ENCODE data around the gene LINC00632.
"Not testable (repeated sequence)": the region's sequence is repeated elsewhere in the genome, so short reads cannot be mapped to it uniquely, and the experiment has no call there.

The LINC00632 gene

DNA sequence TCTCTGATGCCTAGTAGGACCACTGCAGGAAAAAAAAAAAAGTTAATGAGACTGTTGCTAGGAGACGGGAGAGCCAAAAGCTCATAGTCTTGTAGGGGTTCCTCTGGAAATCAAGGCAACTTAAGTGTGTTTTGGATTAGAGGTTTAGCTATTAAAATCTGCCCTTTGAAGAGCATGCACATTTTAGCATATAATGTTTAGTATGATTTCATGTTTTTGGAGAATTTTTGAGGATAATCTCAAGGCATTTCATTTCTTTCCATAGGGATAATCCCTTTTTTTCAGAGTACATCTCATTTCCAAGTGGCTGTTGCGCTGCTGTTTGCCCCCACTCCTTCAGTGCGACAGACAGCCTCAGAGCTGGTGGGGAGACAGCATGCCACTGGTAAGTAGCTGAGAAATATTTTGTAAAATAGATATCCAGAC lies at the start of gene LINC00632:
Gene LINC00632, plus strand, starts transcription at position 339 of the 426 bp plus-strand sequence.
- no peak within 1 kb of the TSS for H3K9ac ChIP-seq (ENCODE audit: low read length)
- no peak within 1 kb of the TSS for H3K4me3 ChIP-seq (ENCODE audit: low read length)
- no peaks in the 10 kb centered on the region for H3K36me3 ChIP-seq (ENCODE audit: control insufficient read depth, insufficient read depth, low read length)
- H3K4me1 ChIP-seq (ENCODE audit: control insufficient read depth, insufficient read depth, low read length), result no peaks in the 10 kb centered on the region
- no peaks in the 10 kb centered on the region for H3K27me3 ChIP-seq (ENCODE audit: control insufficient read depth, insufficient read depth, low read length)
- no peaks in the 10 kb centered on the region for H3K9me3 ChIP-seq (ENCODE audit: control insufficient read depth, low read length)

GRCh38 chrX:140661643-140662042 lies 47.9 kb upstream of the LINC00632 start:
- no peak overlapping the region for H3K4me3 ChIP-seq (ENCODE audit: low read length)
- H3K9ac ChIP-seq (ENCODE audit: low read length), result no peak overlapping the region
- no peaks in the 10 kb centered on the region for H3K27me3 ChIP-seq (ENCODE audit: control insufficient read depth, insufficient read depth, low read length)
- H3K9me3 ChIP-seq (ENCODE audit: control insufficient read depth, low read length), result no peaks in the 10 kb centered on the region
- H3K36me3 ChIP-seq (ENCODE audit: control insufficient read depth, insufficient read depth, low read length), result no peaks in the 10 kb centered on the region
- no peaks in the 10 kb centered on the region for H3K4me1 ChIP-seq (ENCODE audit: control insufficient read depth, insufficient read depth, low read length)

- no peaks in the 10 kb centered on the region for H3K27me3 ChIP-seq (ENCODE audit: control insufficient read depth, insufficient read depth, low read length)
- no peaks in the 10 kb centered on the region for H3K36me3 ChIP-seq (ENCODE audit: control insufficient read depth, insufficient read depth, low read length)
- H3K9ac ChIP-seq (ENCODE audit: low read length), result no peak overlapping the region
- H3K9me3 ChIP-seq (ENCODE audit: control insufficient read depth, low read length), result no peaks in the 10 kb centered on the region
- no peak overlapping the region for H3K4me3 ChIP-seq (ENCODE audit: low read length)
- no peaks in the 10 kb centered on the region for H3K4me1 ChIP-seq (ENCODE audit: control insufficient read depth, insufficient read depth, low read length)
Observed at GRCh38 chrX:140664939-140665338, 44.6 kb upstream of the LINC00632 start.

DNA sequence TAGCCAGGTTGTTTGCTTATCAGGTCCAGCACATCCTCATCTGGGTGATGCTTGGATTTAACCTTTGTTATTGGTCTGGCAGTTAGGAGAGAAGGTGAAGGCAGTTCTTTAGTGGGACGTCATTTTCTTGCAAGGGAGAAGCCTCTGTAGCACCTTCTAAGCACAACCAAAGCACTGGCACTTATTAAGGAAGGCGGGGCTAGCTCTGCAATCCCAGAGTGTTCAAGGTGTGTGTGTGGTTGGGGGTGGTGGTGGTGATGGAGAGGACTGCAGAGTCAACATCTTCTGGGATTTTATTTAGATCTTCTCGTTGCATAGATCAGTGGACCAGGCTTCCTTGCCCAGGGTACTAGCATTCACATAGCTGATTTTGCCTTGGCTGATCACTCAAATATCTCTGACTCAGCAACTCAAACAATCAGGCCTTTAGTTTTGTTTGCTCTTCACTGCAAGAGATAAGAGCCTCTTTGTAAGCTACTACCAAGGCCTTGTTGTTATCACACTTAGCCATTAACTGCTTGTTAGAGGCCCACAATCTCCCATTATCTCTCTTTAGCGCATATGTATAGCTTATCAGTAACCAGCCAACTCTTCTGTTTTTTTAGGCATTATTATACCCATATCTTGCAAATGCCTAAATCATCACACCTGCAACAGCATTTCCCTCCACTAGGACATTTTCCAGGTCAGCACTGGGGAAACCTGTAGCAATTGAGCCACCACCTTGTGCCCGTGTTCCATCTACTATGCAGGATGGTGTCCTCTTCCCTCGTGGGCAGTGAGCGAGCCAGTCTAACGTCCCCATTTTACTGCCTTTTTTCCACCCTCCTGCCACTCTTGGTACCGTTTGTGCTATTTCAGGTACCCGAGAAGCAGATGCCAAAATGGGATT lies 36.5 kb upstream of the LINC00632 start:
- Histone ChIP-seq H3K27me3 (ENCODE audit: control insufficient read depth, insufficient read depth, low read length) (no peaks in the 10 kb centered on the region), H3K36me3 (ENCODE audit: control insufficient read depth, insufficient read depth, low read length) (no peaks in the 10 kb centered on the region), H3K9me3 (ENCODE audit: control insufficient read depth, low read length) (no peaks in the 10 kb centered on the region), H3K9ac (ENCODE audit: low read length) (no peak overlapping the region), H3K4me3 (ENCODE audit: low read length) (no peak overlapping the region), H3K4me1 (ENCODE audit: control insufficient read depth, insufficient read depth, low read length) (peaks cover 5% of the 10 kb centered on the region)

GRCh38 chrX:140687706-140688105 lies 21.9 kb upstream of the LINC00632 start:
- Histone ChIP-seq H3K27me3 (ENCODE audit: control insufficient read depth, insufficient read depth, low read length) (no peaks in the 10 kb centered on the region), H3K4me3 (ENCODE audit: low read length) (no peak overlapping the region), H3K36me3 (ENCODE audit: control insufficient read depth, insufficient read depth, low read length) (no peaks in the 10 kb centered on the region), H3K4me1 (ENCODE audit: control insufficient read depth, insufficient read depth, low read length) (no peaks in the 10 kb centered on the region), H3K9ac (ENCODE audit: low read length) (no peak overlapping the region), H3K9me3 (ENCODE audit: control insufficient read depth, low read length) (no peaks in the 10 kb centered on the region)

- H3K9ac ChIP-seq (ENCODE audit: low read length); H3K4me3 ChIP-seq (ENCODE audit: low read length); H3K27me3 ChIP-seq (ENCODE audit: control insufficient read depth, insufficient read depth, low read length); H3K36me3 ChIP-seq (ENCODE audit: control insufficient read depth, insufficient read depth, low read length); H3K4me1 ChIP-seq (ENCODE audit: control insufficient read depth, insufficient read depth, low read length); H3K9me3 ChIP-seq (ENCODE audit: control insufficient read depth, low read length): not testable (repeated sequence)
Observed at GRCh38 chrX:140691596-140691995, 18.0 kb upstream of the LINC00632 start.

DNA sequence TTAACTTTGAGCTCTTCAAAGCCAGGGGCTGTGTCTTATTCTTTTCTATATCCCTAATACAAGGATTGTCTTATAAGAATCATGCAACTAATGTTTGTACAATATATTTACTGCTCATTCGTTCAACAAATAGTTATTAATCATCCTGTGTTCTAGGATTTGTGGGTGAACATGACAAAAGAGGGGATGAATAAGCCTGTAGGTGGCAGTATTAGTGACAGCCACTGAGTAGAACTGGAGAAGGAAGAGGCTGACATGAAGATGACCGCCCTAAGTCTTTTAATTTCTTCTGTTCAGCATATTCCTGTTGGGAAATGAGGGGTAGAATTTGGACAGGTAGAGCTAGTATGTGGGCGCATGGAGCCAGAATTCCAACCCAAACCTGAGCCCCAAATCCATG lies 11.9 kb upstream of the LINC00632 start:
- no peaks in the 10 kb centered on the region for H3K36me3 ChIP-seq (ENCODE audit: control insufficient read depth, insufficient read depth, low read length)
- H3K4me3 ChIP-seq (ENCODE audit: low read length), result no peak overlapping the region
- no peaks in the 10 kb centered on the region for H3K27me3 ChIP-seq (ENCODE audit: control insufficient read depth, insufficient read depth, low read length)
- H3K9ac ChIP-seq (ENCODE audit: low read length), result no peak overlapping the region
- H3K9me3 ChIP-seq (ENCODE audit: control insufficient read depth, low read length), result no peaks in the 10 kb centered on the region
- no peaks in the 10 kb centered on the region for H3K4me1 ChIP-seq (ENCODE audit: control insufficient read depth, insufficient read depth, low read length)

DNA sequence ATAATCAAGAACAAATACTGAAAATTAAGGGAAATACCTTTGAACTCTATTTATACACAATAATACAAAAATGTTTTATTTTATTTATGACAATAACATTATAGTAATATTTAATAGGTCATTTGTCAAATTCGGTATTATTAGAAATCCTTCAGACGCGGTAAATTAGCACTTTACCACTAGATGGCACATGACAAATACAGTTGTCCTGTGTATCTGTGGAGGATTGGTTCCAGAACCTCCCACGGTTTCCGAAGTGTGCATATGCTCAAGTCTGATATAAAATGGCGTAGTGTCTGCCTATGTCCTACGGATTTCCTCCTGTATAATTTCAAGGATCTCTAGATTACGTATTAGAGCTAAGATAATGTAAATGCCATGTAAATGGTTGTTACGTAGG lies 8.1 kb upstream of the LINC00632 start:
- H3K4me3 ChIP-seq (ENCODE audit: low read length), result no peak overlapping the region
- H3K4me1 ChIP-seq (ENCODE audit: control insufficient read depth, insufficient read depth, low read length), result no peaks in the 10 kb centered on the region
- H3K27me3 ChIP-seq (ENCODE audit: control insufficient read depth, insufficient read depth, low read length), result no peaks in the 10 kb centered on the region
- no peaks in the 10 kb centered on the region for H3K9me3 ChIP-seq (ENCODE audit: control insufficient read depth, low read length)
- H3K9ac ChIP-seq (ENCODE audit: low read length), result no peak overlapping the region
- H3K36me3 ChIP-seq (ENCODE audit: control insufficient read depth, insufficient read depth, low read length), result no peaks in the 10 kb centered on the region

GRCh38 chrX:140710710-140711109 lies 1.2 kb downstream of the LINC00632 start:
- no peaks in the 10 kb centered on the region for H3K9me3 ChIP-seq (ENCODE audit: control insufficient read depth, low read length)
- no peaks in the 10 kb centered on the region for H3K4me1 ChIP-seq (ENCODE audit: control insufficient read depth, insufficient read depth, low read length)
- H3K4me3 ChIP-seq (ENCODE audit: low read length), result no peak overlapping the region
- no peak overlapping the region for H3K9ac ChIP-seq (ENCODE audit: low read length)
- no peaks in the 10 kb centered on the region for H3K36me3 ChIP-seq (ENCODE audit: control insufficient read depth, insufficient read depth, low read length)
- no peaks in the 10 kb centered on the region for H3K27me3 ChIP-seq (ENCODE audit: control insufficient read depth, insufficient read depth, low read length)

- H3K9ac ChIP-seq (ENCODE audit: low read length), result no peak overlapping the region
Observed at GRCh38 chrX:140711894-140712293, 2.3 kb downstream of the LINC00632 start.

GRCh38 chrX:140712413-140713173 lies 3.0 kb downstream of the LINC00632 start:
- no peaks in the 10 kb centered on the region for H3K9me3 ChIP-seq (ENCODE audit: control insufficient read depth, low read length)
- no peaks in the 10 kb centered on the region for H3K4me1 ChIP-seq (ENCODE audit: control insufficient read depth, insufficient read depth, low read length)
- no peak overlapping the region for H3K9ac ChIP-seq (ENCODE audit: low read length)
- no peaks in the 10 kb centered on the region for H3K36me3 ChIP-seq (ENCODE audit: control insufficient read depth, insufficient read depth, low read length)
- no peak overlapping the region for H3K4me3 ChIP-seq (ENCODE audit: low read length)
- H3K27me3 ChIP-seq (ENCODE audit: control insufficient read depth, insufficient read depth, low read length), result no peaks in the 10 kb centered on the region

More at GRCh38 chrX:140711894-140712293, 2.3 kb downstream of the LINC00632 start:
- H3K4me1 ChIP-seq (ENCODE audit: control insufficient read depth, insufficient read depth, low read length), result no peaks in the 10 kb centered on the region
- no peak overlapping the region for H3K4me3 ChIP-seq (ENCODE audit: low read length)
- no peaks in the 10 kb centered on the region for H3K27me3 ChIP-seq (ENCODE audit: control insufficient read depth, insufficient read depth, low read length)
- H3K36me3 ChIP-seq (ENCODE audit: control insufficient read depth, insufficient read depth, low read length), result no peaks in the 10 kb centered on the region
- no peaks in the 10 kb centered on the region for H3K9me3 ChIP-seq (ENCODE audit: control insufficient read depth, low read length)

DNA sequence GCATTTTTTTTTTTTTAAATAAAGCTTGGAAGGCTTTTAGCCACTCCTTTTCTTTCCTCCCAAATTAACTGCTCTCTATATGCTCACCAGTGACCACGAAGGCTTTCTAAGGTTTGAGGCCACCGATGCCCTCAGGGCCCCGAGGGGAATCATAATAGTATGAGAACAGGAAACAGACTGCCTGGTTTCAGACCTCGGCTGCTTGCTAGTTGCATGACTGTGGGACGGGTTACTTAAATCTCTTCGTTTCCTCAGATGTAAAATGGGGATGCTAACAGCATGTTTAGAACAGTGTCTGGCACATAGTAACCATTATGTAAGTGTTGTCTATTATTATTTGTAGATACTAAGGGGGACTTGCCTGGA lies 3.6 kb downstream of the LINC00632 start:
- no peak overlapping the region for H3K4me3 ChIP-seq (ENCODE audit: low read length)
- H3K9ac ChIP-seq (ENCODE audit: low read length), result no peak overlapping the region
- no peaks in the 10 kb centered on the region for H3K4me1 ChIP-seq (ENCODE audit: control insufficient read depth, insufficient read depth, low read length)
- no peaks in the 10 kb centered on the region for H3K9me3 ChIP-seq (ENCODE audit: control insufficient read depth, low read length)
- no peaks in the 10 kb centered on the region for H3K27me3 ChIP-seq (ENCODE audit: control insufficient read depth, insufficient read depth, low read length)
- no peaks in the 10 kb centered on the region for H3K36me3 ChIP-seq (ENCODE audit: control insufficient read depth, insufficient read depth, low read length)
